Endodermal cell (in vitro differentiated cells): ENCODE measurements around the gene CERS6. TPM values are rescaled to one million over a fixed set of nuclear protein-coding genes. Genes with fewer than 3 reads are reported as not detected.

ENCODE experiments used
- DNase-seq: peaks from one replicate; pipeline ENCODE4 v3.0.0-alpha.2; 2017
- H3K27ac ChIP-seq: 2 replicates; pipeline ENCODE4 v1.5.1; 2013; ENCODE audit warnings: mild to moderate bottlenecking, low read depth, low read length, moderate library complexity
- H3K27me3 ChIP-seq: 2 replicates; pipeline ENCODE4 v1.6.1; 2013; ENCODE audit warnings: mild to moderate bottlenecking, low read length, moderate library complexity; ENCODE audit not compliant: insufficient read depth, control insufficient read depth, poor library complexity, severe bottlenecking
- H3K36me3 ChIP-seq: 2 replicates; pipeline ENCODE4 v1.7.0; 2013; ENCODE audit warnings: mild to moderate bottlenecking, low read length, moderate library complexity; ENCODE audit not compliant: control insufficient read depth, insufficient read depth
- H3K4me1 ChIP-seq: one replicate; pipeline ENCODE4 v1.7.0; 2013; ENCODE audit warnings: low read length; ENCODE audit not compliant: control insufficient read depth, insufficient read depth
- H3K4me3 ChIP-seq: 2 replicates; pipeline ENCODE4 v1.5.1; 2013; ENCODE audit warnings: mild to moderate bottlenecking, low read length, moderate library complexity
- H3K9ac ChIP-seq: 2 replicates; pipeline ENCODE4 v1.6.1; 2013; ENCODE audit warnings: mild to moderate bottlenecking, low read length, moderate library complexity; ENCODE audit not compliant: poor library complexity, severe bottlenecking; ENCODE audit errors: extremely low read depth
- H3K9me3 ChIP-seq: 2 replicates; pipeline ENCODE4 v1.6.1; 2013; ENCODE audit warnings: mild to moderate bottlenecking, low read length, moderate library complexity; ENCODE audit not compliant: control insufficient read depth
- H3K27ac Mint-ChIP-seq: 2 replicates; pipeline ENCODE4 v1.8.0; 2020; ENCODE audit warnings: mixed read lengths
- H3K27me3 Mint-ChIP-seq: 2 replicates; pipeline ENCODE4 v1.8.0; 2021; ENCODE audit warnings: mild to moderate bottlenecking, mixed read lengths; ENCODE audit not compliant: insufficient read depth
- H3K36me3 Mint-ChIP-seq: 2 replicates; pipeline ENCODE4 v1.8.0; 2020; ENCODE audit warnings: low read depth, mixed read lengths
- H3K4me1 Mint-ChIP-seq: 2 replicates; pipeline ENCODE4 v1.8.0; 2020; ENCODE audit warnings: mixed read lengths
- H3K4me3 Mint-ChIP-seq: 2 replicates; pipeline ENCODE4 v1.8.0; 2020; ENCODE audit warnings: mild to moderate bottlenecking, moderate library complexity, mixed read lengths
- H3K9me3 Mint-ChIP-seq: 2 replicates; pipeline ENCODE4 v1.8.0; 2020; ENCODE audit warnings: mild to moderate bottlenecking, mixed read lengths
- CTCF ChIP-seq: fragments of 200-600 bp; sonication (generic); conservative IDR thresholded peaks from 2 replicates; pipeline ENCODE4 v1.5.0; 2021; ENCODE audit warnings: antibody characterized with exemption, mild to moderate bottlenecking
- WGBS, 2 experiments: methylation state at CpG; one replicate each; pipeline versions ENCODE4 v1.1.5 to v1.1.7; 2013; ENCODE audit warnings: missing lambda C conversion rate in 2 of 2, mixed read lengths in 1 of 2; ENCODE audit not compliant: insufficient coverage in 1 of 2, insufficient read length in 1 of 2; 5-methylcytosine and 5-hydroxymethylcytosine counted together
- total RNA-seq, 2 donors: library from RNA; stranded (reverse); fragmentation: NEBNext Ultra II Directional in 1 of 2; extraction: Animal tissue kit (Norgen Biotek cat#: 25700) in 1 of 2; gene quantifications; 2 replicates in 1 of 2; 3 replicates in 1 of 2; pipeline ENCODE4 v1.2.1, GENCODE V29; 2021

CERS6 gene
- total RNA-seq, 2 donors from 2014 or later = 41.3 to 52.0 TPM

- TF ChIP-seq CTCF = no peak
- no peaks in the 10 kb centered on the region for H3K36me3 Mint-ChIP-seq
- no peak overlapping the region for H3K27ac Mint-ChIP-seq
- Histone ChIP-seq H3K27ac (no peak overlapping the region), H3K9ac (no peak overlapping the region), H3K4me3 (no peak overlapping the region), H3K27me3 (no peaks in the 10 kb centered on the region), H3K36me3 (no peaks in the 10 kb centered on the region), H3K4me1 (no peaks in the 10 kb centered on the region), H3K9me3 (peaks cover 3% of the 10 kb centered on the region)
- H3K9me3 Mint-ChIP-seq = no peaks in the 10 kb centered on the region
- no peak overlapping the region for H3K4me3 Mint-ChIP-seq
- DNase-seq = no peak
- peaks cover 3% of the 10 kb centered on the region for H3K27me3 Mint-ChIP-seq
- H3K4me1 Mint-ChIP-seq = peaks cover 13% of the 10 kb centered on the region
- 93 to 96% methylated on average over 3 to 4 of the region's 4 CpGs for WGBS, 2 experiments
These were observed 326.2 kb downstream of the CERS6 start for GRCh38 chr2:168782271-168782670.

GRCh38 chr2:168784993-168785392 is 328.9 kb downstream of the CERS6 start:
- no peaks in the 10 kb centered on the region for H3K27me3 ChIP-seq
- H3K9me3 ChIP-seq = no peaks in the 10 kb centered on the region
- no peaks in the 10 kb centered on the region for H3K4me1 ChIP-seq
- H3K4me3 ChIP-seq = no peak overlapping the region
- H3K27me3 Mint-ChIP-seq = peaks cover 3% of the 10 kb centered on the region
- H3K36me3 ChIP-seq = no peaks in the 10 kb centered on the region
- no peaks in the 10 kb centered on the region for H3K36me3 Mint-ChIP-seq
- H3K4me3 Mint-ChIP-seq = no peak overlapping the region
- H3K9ac ChIP-seq = no peak overlapping the region
- no peaks in the 10 kb centered on the region for H3K9me3 Mint-ChIP-seq
- no peak overlapping the region for H3K27ac ChIP-seq
- no peak for DNase-seq
- no peak overlapping the region for H3K27ac Mint-ChIP-seq
- H3K4me1 Mint-ChIP-seq = peaks cover 13% of the 10 kb centered on the region
- 91 to 97% methylated on average over 3 of the region's 3 CpGs for WGBS, 2 experiments
- no peak for TF ChIP-seq CTCF

- H3K9ac ChIP-seq = no peak overlapping the region
- Mint-ChIP-seq H3K27me3 (peaks cover 3% of the 10 kb centered on the region), H3K4me3 (no peak overlapping the region), H3K36me3 (no peaks in the 10 kb centered on the region), H3K27ac (no peak overlapping the region), H3K9me3 (peaks cover 2% of the 10 kb centered on the region), H3K4me1 (no peaks in the 10 kb centered on the region)
- no peaks in the 10 kb centered on the region for H3K36me3 ChIP-seq
- no peaks in the 10 kb centered on the region for H3K27me3 ChIP-seq
- H3K4me3 ChIP-seq = no peak overlapping the region
- H3K27ac ChIP-seq = no peak overlapping the region
- no peaks in the 10 kb centered on the region for H3K9me3 ChIP-seq
- DNase-seq = no peak
- TF ChIP-seq CTCF = no peak
- no peaks in the 10 kb centered on the region for H3K4me1 ChIP-seq
- 94% methylated on average over 3 of the region's 3 CpGs; no CpG with 5 or more reads in 1 of the 2 experiments for WGBS, 2 experiments
These were observed 331.2 kb downstream of the CERS6 start for GRCh38 chr2:168787098-168787781.
